ENCODE results near the gene RIT2.

GRCh38 chr18:42814184-42814583 lies 301.3 kb downstream of the RIT2 start:
- TF ChIP-seq CTCF (IDR thresholded peaks at IDR 0.05; ENCODE audit: insufficient read depth, low read length, poor library complexity, severe bottlenecking) (no peak), EZH2phosphoT487 (conservative IDR thresholded peaks at IDR 0.05; ENCODE audit: low read length) (no peak)
